SK-N-SH (cell line): ENCODE results near the gene NPTX1. TPM values are rescaled to one million over a fixed set of nuclear protein-coding genes. Genes with fewer than 3 reads are reported as not detected.
A peak's percentile ranks its signal among the peaks of the same experiment; 100 is the strongest.

Experiments used
- CTCF ChIA-PET: fragments of 300-600, 350-600 bp; formaldehyde crosslinking; extraction: SDS; loops from one replicate; lab custom pipeline; 2021; lab: Yijun Ruan, JAX
- POLR2A ChIA-PET: fragments of 350-600 bp; sonication (Branson Sonifier 250); formaldehyde crosslinking; extraction: SDS; loops from one replicate; lab custom pipeline; 2020; ENCODE audit warnings: antibody characterized with exemption, inconsistent platforms; lab: Yijun Ruan, JAX
- DNase-seq: peaks from one replicate; pipeline ENCODE4 v3.0.0; 2012
- H2AFZ ChIP-seq: fragments of 200-600 bp; sonication (generic); 2 replicates; pipeline ENCODE4 v1.8.1; 2016; ENCODE audit warnings: antibody characterized with exemption, mild to moderate bottlenecking, low read depth
- H3F3A ChIP-seq: fragments of 200-600 bp; sonication (generic); replicated peaks from 2 replicates; pipeline ENCODE3; 2016; ENCODE audit warnings: antibody characterized with exemption, mild to moderate bottlenecking; ENCODE audit not compliant: insufficient read depth
- H3K27ac ChIP-seq, 2 experiments: fragments of 200-500 bp in 1 of 2; fragments of 200-600 bp in 1 of 2; sonication (Bioruptor generic) in 1 of 2; sonication (generic), shearing (Covaris generic) in 1 of 2; 2 replicates each; pipeline versions ENCODE4 v1.5.1 to v1.6.1; 2014 to 2016; ENCODE audit warnings: low read depth in 2 of 2, inconsistent platforms in 1 of 2, low read length in 1 of 2, mild to moderate bottlenecking in 1 of 2, mixed read lengths in 1 of 2
- H3K27me3 ChIP-seq: fragments of 200-600 bp; sonication (generic), shearing (Covaris generic); 2 replicates; pipeline ENCODE4 v1.6.1; 2016; ENCODE audit warnings: mixed run types; ENCODE audit not compliant: insufficient read depth
- H3K36me3 ChIP-seq, 2 experiments: fragments of 200-500 bp in 1 of 2; fragments of 200-600 bp in 1 of 2; sonication (Bioruptor generic) in 1 of 2; sonication (generic) in 1 of 2; replicated peaks in 1 of 2; 2 replicates each; pipeline versions ENCODE3 to v1.5.1; 2014 to 2016; ENCODE audit warnings: low read length in 1 of 2, mild to moderate bottlenecking in 1 of 2; ENCODE audit not compliant: insufficient read depth in 2 of 2, control insufficient read depth in 1 of 2
- H3K4me1 ChIP-seq, 2 experiments: fragments of 200-500 bp in 1 of 2; fragments of 200-600 bp in 1 of 2; sonication (Bioruptor generic) in 1 of 2; sonication (generic), shearing (Covaris generic) in 1 of 2; 2 replicates each; pipeline versions ENCODE4 v1.5.1 to v1.6.1; 2014 to 2016; ENCODE audit warnings: low read depth in 1 of 2, low read length in 1 of 2, mixed run types in 1 of 2; ENCODE audit not compliant: insufficient read depth in 2 of 2, control insufficient read depth in 1 of 2
- H3K4me2 ChIP-seq: fragments of 200-600 bp; sonication (generic), shearing (Covaris generic); 2 replicates; pipeline ENCODE4 v1.6.1; 2017; ENCODE audit warnings: mixed run types
- H3K4me3 ChIP-seq, 2 experiments: fragments of 200-500 bp in 1 of 2; fragments of 200-600 bp in 1 of 2; sonication (Bioruptor generic) in 1 of 2; sonication (generic), shearing (Covaris generic) in 1 of 2; 2 replicates each; pipeline versions ENCODE4 v1.5.1 to v1.8.1; 2014 to 2016; ENCODE audit warnings: low read depth in 2 of 2, inconsistent platforms in 1 of 2, low read length in 1 of 2, mild to moderate bottlenecking in 1 of 2, mixed read lengths in 1 of 2, moderate library complexity in 1 of 2
- H3K79me2 ChIP-seq: fragments of 200-600 bp; sonication (generic); 2 replicates; pipeline ENCODE4 v1.8.1; 2017; ENCODE audit warnings: mild to moderate bottlenecking; ENCODE audit not compliant: insufficient read depth
- H3K9ac ChIP-seq: fragments of 200-600 bp; sonication (generic); 2 replicates; pipeline ENCODE4 v1.6.1; 2017; ENCODE audit warnings: mixed run types
- H3K9me2 ChIP-seq: fragments of 200-600 bp; sonication (generic); 2 replicates; pipeline ENCODE4 v1.6.1; 2017; ENCODE audit warnings: mixed run types
- H3K9me3 ChIP-seq: fragments of 200-600 bp; sonication (generic); 2 replicates; pipeline ENCODE4 v1.6.1; 2017; ENCODE audit warnings: mixed run types, mild to moderate bottlenecking, moderate library complexity
- H4K20me1 ChIP-seq: fragments of 200-600 bp; sonication (generic); 2 replicates; pipeline ENCODE4 v1.6.1; 2017; ENCODE audit warnings: mild to moderate bottlenecking, mixed run types; ENCODE audit not compliant: insufficient read depth
- EP300 ChIP-seq, 2 experiments: IDR thresholded peaks; 2 replicates each; pipeline versions ENCODE4 v1.4.0 to v1.6.1; 2012; ENCODE audit warnings: borderline replicate concordance in 1 of 2, low read depth in 1 of 2, low read length in 1 of 2
- GABPA ChIP-seq: IDR thresholded peaks from 2 replicates; pipeline ENCODE4 v1.4.0; 2012; ENCODE audit warnings: low read depth, mild to moderate bottlenecking
- MEF2A ChIP-seq: IDR thresholded peaks from 2 replicates; pipeline ENCODE4 v1.4.0; 2012; ENCODE audit warnings: low read depth, borderline replicate concordance
- REST ChIP-seq: IDR thresholded peaks from 2 replicates; pipeline ENCODE4 v1.6.1; 2012; ENCODE audit warnings: mild to moderate bottlenecking, low read depth, low read length, moderate library complexity
- RXRA ChIP-seq: IDR thresholded peaks from 2 replicates; pipeline ENCODE4 v1.4.0; 2012; ENCODE audit warnings: low read depth, mild to moderate bottlenecking, borderline replicate concordance
- SMC3 ChIP-seq: IDR thresholded peaks from 2 replicates; pipeline ENCODE4 v1.6.1; 2012; ENCODE audit warnings: low read depth, low read length, improper control_type of control experiment
- TAF1 ChIP-seq: IDR thresholded peaks from 2 replicates; pipeline ENCODE4 v1.6.1; 2012; ENCODE audit warnings: low read depth, mild to moderate bottlenecking, low read length, moderate library complexity, borderline replicate concordance
- YY1 ChIP-seq: IDR thresholded peaks from 2 replicates; pipeline ENCODE4 v1.4.0; 2012; ENCODE audit warnings: low read depth, mild to moderate bottlenecking
- WGBS: methylation state at CpG from one replicate; pipeline ENCODE4 v1.1.6; 2017; ENCODE audit warnings: low lambda C conversion rate; 5-methylcytosine and 5-hydroxymethylcytosine counted together
- polyA plus RNA-seq, 3 experiments: library from polyadenylated mRNA; depleted of rRNA; stranded (reverse); fragments of >200 nt; gene quantifications; 2 replicates each; pipeline ENCODE4 v1.2.3, GENCODE V29; 2012
- TF ChIP-seq, protein P1 (sequence below): IDR thresholded peaks from 2 replicates; pipeline ENCODE4 v1.4.0; 2012; ENCODE audit warnings: low read depth, borderline replicate concordance

The NPTX1 gene
- polyA plus RNA-seq, 1 of the 3 experiments (the other 2 are of a cell fraction): 0.05 TPM

DNA sequence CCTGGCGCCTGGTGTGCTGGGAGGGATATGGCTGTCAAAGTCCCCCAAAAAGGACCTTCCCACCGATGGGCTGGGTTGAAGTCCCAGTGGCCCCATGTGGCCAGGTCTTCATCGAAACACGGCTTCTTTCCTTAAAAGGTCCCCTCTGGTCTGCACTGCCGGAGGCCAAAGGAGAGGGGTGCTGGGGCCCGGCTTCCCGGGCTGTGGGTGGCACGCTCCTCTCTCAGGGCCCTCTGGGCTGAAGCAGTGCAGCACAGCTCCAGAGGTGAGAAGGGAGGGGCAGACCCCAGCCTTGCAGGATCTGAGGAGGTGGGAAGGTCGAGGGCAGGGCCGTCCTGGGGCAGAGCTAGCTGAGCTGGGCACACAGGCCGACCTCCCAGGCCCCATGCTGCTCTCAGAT, 6.7 kb downstream of the NPTX1 start (continued):
- TF ChIP-seq RXRA (no peak), EP300 (IDR thresholded peaks at IDR 0.05; ENCODE audit: borderline replicate concordance in 1 of 2, low read depth in 1 of 2, low read length in 1 of 2) (no peak)

DNA sequence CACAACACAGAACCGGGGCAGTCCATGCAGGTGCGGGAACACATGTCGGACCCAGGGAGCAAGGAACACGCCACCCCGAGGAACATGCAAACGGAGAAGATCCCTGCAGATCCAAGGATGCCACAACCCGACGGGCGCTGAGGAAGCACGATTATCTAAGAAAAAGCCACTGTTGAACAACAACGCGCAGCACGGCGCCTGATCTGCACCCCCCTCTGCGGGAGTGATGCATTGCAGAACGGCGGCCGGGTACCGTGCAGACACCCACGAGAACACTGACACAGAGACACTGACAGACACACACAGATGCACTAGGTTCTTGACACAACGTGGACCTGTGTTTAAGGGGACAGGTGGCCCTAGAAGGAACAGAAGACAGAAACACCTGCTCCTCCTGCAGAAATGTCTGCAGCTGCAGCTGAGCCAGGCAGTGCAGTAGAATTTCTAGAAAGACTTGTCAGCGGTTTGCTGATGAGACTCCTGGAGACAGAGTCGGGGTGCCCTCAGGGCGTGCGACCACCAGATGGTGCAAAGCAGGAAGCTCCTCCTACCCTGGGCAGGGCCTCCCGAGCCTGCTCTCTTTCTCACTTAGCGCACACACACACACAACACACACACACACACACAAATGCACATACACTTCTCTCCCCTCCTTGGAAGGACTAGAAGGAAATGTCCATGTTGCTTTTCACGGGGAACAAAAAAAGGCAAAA, 7.5 kb downstream of the NPTX1 start:
- Histone ChIP-seq H3K36me3 (no peaks in the 10 kb centered on the region), H3K9ac (no peak overlapping the region), H4K20me1 (no peaks in the 10 kb centered on the region), H3K27ac (no peak overlapping the region), H2AFZ (no peak overlapping the region), H3K79me2 (no peaks in the 10 kb centered on the region), H3K4me2 (no peak overlapping the region), H3K4me1 (peaks cover 0 to 9% of the 10 kb centered on the region in 2 experiments; a peak in 1 of 4 replicates), H3K4me3 (no peak overlapping the region), H3K9me3 (no peaks in the 10 kb centered on the region), H3F3A (no peaks in the 10 kb centered on the region), H3K9me2 (no peaks in the 10 kb centered on the region), H3K27me3 (peaks cover 97% of the 10 kb centered on the region)
- POLR2A ChIA-PET: interaction anchor here (2.0 kb wide), 1 partner anchor 14 kb away, joined by 11 read pairs; no protein-coding TSS in a partner anchor
- peak; percentile 78 for DNase-seq
- CTCF ChIA-PET: interaction anchor here (0.5 to 6.8 kb wide), 9 partner anchors 8 to 1769 kb away, joined by 3 to 41 read pairs (median 4); partner anchors contain the start of gene NPTX1
- no peak for TF ChIP-seq MEF2A
- TF ChIP-seq SMC3: no peak
- TF ChIP-seq TAF1: no peak
- no peak for TF ChIP-seq GABPA
- WGBS: 28% methylated on average over 28 of the region's 28 CpGs

DNA sequence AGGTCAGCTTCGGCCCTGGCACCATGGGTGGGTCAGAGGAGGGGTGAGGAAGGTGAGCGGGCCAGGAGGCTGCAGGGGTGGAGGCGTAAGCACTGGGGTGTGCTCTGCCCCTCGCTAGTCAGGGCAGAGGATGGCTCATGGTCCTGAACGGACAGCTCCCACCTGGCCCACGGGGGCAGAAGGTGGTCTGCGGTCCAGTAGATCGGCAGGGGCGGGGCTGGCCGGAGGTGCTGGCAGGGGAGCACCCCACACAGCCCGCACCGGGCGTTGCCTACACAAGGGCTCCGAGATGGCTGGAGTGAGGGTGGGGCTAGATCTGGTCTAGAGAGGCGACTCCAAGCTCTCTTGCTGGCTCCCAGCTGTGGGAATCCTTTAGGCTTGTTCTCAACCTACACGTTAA, 8.2 kb downstream of the NPTX1 start:
- Histone ChIP-seq H3K79me2 (no peaks in the 10 kb centered on the region), H3K27ac (no peak overlapping the region), H3K9ac (no peak overlapping the region), H3F3A (no peaks in the 10 kb centered on the region), H3K27me3 (peaks cover 94% of the 10 kb centered on the region), H3K9me2 (no peaks in the 10 kb centered on the region), H3K4me2 (no peak overlapping the region), H3K36me3 (no peaks in the 10 kb centered on the region), H2AFZ (no peak overlapping the region), H3K4me1 (peaks cover 0 to 9% of the 10 kb centered on the region in 2 experiments; a peak in 1 of 4 replicates), H3K9me3 (no peaks in the 10 kb centered on the region), H3K4me3 (no peak overlapping the region), H4K20me1 (no peaks in the 10 kb centered on the region)
- DNase-seq: peak; percentile 62
- WGBS: 15% methylated on average over 4 of the region's 16 CpGs
- ChIA-PET POLR2A (interaction anchor here (2.0 kb wide), 1 partner anchor 14 kb away, joined by 11 read pairs; no protein-coding TSS in a partner anchor), CTCF (interaction anchor here (1.0 to 6.8 kb wide), 8 partner anchors 8 to 514 kb away, joined by 3 to 41 read pairs (median 3); partner anchors contain the start of genes ENDOV and NPTX1)
- no peak for TF ChIP-seq YY1
- TF ChIP-seq REST: peak; percentile 91
- TF ChIP-seq, protein P1, sequence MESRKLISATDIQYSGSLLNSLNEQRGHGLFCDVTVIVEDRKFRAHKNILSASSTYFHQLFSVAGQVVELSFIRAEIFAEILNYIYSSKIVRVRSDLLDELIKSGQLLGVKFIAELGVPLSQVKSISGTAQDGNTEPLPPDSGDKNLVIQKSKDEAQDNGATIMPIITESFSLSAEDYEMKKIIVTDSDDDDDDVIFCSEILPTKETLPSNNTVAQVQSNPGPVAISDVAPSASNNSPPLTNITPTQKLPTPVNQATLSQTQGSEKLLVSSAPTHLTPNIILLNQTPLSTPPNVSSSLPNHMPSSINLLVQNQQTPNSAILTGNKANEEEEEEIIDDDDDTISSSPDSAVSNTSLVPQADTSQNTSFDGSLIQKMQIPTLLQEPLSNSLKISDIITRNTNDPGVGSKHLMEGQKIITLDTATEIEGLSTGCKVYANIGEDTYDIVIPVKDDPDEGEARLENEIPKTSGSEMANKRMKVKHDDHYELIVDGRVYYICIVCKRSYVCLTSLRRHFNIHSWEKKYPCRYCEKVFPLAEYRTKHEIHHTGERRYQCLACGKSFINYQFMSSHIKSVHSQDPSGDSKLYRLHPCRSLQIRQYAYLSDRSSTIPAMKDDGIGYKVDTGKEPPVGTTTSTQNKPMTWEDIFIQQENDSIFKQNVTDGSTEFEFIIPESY: no peak
- no peak for TF ChIP-seq RXRA
- TF ChIP-seq SMC3: no peak
